Thyroid gland (tissue), 4 donors: ENCODE data around the gene KSR1. TPM values are rescaled to one million over a fixed set of nuclear protein-coding genes. Genes with fewer than 3 reads are reported as not detected.

Source experiments
- DNase-seq, 2 donors: peaks; one replicate each; pipeline ENCODE4 v3.0.0-alpha.2; 2019
- H3K27ac ChIP-seq, 3 donors: fragments of 200-600 bp; sonication (generic); 1 replicate in 2 of 3; 2 replicates in 1 of 3; pipeline ENCODE4 v1.5.1; 2016 to 2019; ENCODE audit warnings: mild to moderate bottlenecking in 1 of 3, moderate library complexity in 1 of 3
- H3K27me3 ChIP-seq: fragments of 200-600 bp; sonication (generic); one replicate; pipeline ENCODE4 v1.5.1; 2019
- H3K36me3 ChIP-seq, 2 donors: fragments of 200-600 bp; sonication (generic); one replicate each; pipeline ENCODE4 v1.5.1; 2016 to 2019
- H3K4me1 ChIP-seq, 2 donors: fragments of 200-600 bp; sonication (generic); one replicate each; pipeline ENCODE4 v1.5.1; 2017 to 2019
- H3K4me3 ChIP-seq, 3 donors: fragments of 200-600 bp; sonication (generic); replicated peaks in 1 of 3; 1 replicate in 2 of 3; 2 replicates in 1 of 3; pipeline ENCODE4 v1.5.1; 2016; ENCODE audit warnings: mild to moderate bottlenecking in 1 of 3
- H3K9me3 ChIP-seq: fragments of 200-600 bp; sonication (generic); one replicate; pipeline ENCODE4 v1.5.1; 2017
- CTCF ChIP-seq, 6 experiments: fragments of 200-600 bp in 3 of 6; fragments of 450-650 bp in 3 of 6; sonication (generic) in 3 of 6; IDR thresholded peaks; one replicate each; pipeline ENCODE4 v1.5.1; 2016 to 2019; ENCODE audit warnings: antibody characterized with exemption in 6 of 6, mild to moderate bottlenecking in 2 of 6, inconsistent platforms in 1 of 6, moderate library complexity in 1 of 6
- POLR2A ChIP-seq, 2 donors: fragments of 450-650 bp; IDR thresholded peaks; one replicate each; pipeline ENCODE4 v1.6.1; 2017; ENCODE audit warnings: antibody characterized with exemption in 2 of 2, mild to moderate bottlenecking in 2 of 2, moderate library complexity in 1 of 2
- WGBS, 2 donors: methylation state at CpG; one replicate each; pipeline ENCODE4 v1.1.5; 2017; 5-methylcytosine and 5-hydroxymethylcytosine counted together
- intact Hi-C: fragments of 100-400 bp; cut with DNase I; formaldehyde crosslinking; loops from one replicate; pipeline ENCODE4 v1.15.1; 2023
- total RNA-seq, 4 donors: library from RNA; depleted of rRNA; stranded (reverse); fragments of >200 nt; gene quantifications; one replicate each; pipeline ENCODE4 v1.2.3, GENCODE V29; 2016

KSR1 gene
- total RNA-seq, 4 donors from 2014 or later: 35.9 to 75.5 (median 67.7) TPM

GRCh38 chr17:27438348-27438998 lies 17.8 kb upstream of the KSR1 start:
- no peak for DNase-seq
- Histone ChIP-seq H3K36me3 (no peaks in the 10 kb centered on the region), H3K27me3 (no peaks in the 10 kb centered on the region), H3K4me1 (no peaks in the 10 kb centered on the region), H3K27ac (no peak overlapping the region), H3K9me3 (no peaks in the 10 kb centered on the region), H3K4me3 (no peak overlapping the region)
- intact Hi-C loops: no loop called here
- no peak for TF ChIP-seq POLR2A (IDR thresholded peaks at IDR 0.05)
- no peak for TF ChIP-seq CTCF (IDR thresholded peaks at IDR 0.05)
- WGBS, 2 donors: 87 to 92% methylated on average over 10 of the region's 10 CpGs

- WGBS, 2 donors: 67 to 77% methylated on average over 4 of the region's 4 CpGs
- H3K36me3 ChIP-seq: no peaks in the 10 kb centered on the region
- H3K9me3 ChIP-seq: no peaks in the 10 kb centered on the region
- H3K4me3 ChIP-seq: no peak overlapping the region
- no peaks in the 10 kb centered on the region for H3K4me1 ChIP-seq
- H3K27ac ChIP-seq: no peak overlapping the region
- H3K27me3 ChIP-seq: no peaks in the 10 kb centered on the region
- DNase-seq: no peak
- intact Hi-C loops: no loop called here
- TF ChIP-seq CTCF (IDR thresholded peaks at IDR 0.05): no peak
- TF ChIP-seq POLR2A (IDR thresholded peaks at IDR 0.05): no peak
Observed at GRCh38 chr17:27439342-27439741, 16.9 kb upstream of the KSR1 start.

GRCh38 chr17:27442702-27443101 lies 13.5 kb upstream of the KSR1 start:
- intact Hi-C loops: no loop called here
- H3K36me3 ChIP-seq: no peaks in the 10 kb centered on the region
- no peaks in the 10 kb centered on the region for H3K9me3 ChIP-seq
- DNase-seq: no peak
- H3K27ac ChIP-seq: no peak overlapping the region
- 30 to 70% methylated on average over 5 of the region's 5 CpGs for WGBS, 2 donors
- no peak overlapping the region for H3K4me3 ChIP-seq
- H3K4me1 ChIP-seq: no peaks in the 10 kb centered on the region
- TF ChIP-seq POLR2A (IDR thresholded peaks at IDR 0.05): no peak
- TF ChIP-seq CTCF (IDR thresholded peaks at IDR 0.05): no peak
- no peaks in the 10 kb centered on the region for H3K27me3 ChIP-seq

GRCh38 chr17:27443491-27443890 lies 12.8 kb upstream of the KSR1 start:
- Histone ChIP-seq H3K4me3 (no peak overlapping the region), H3K36me3 (no peaks in the 10 kb centered on the region), H3K27me3 (no peaks in the 10 kb centered on the region), H3K4me1 (no peaks in the 10 kb centered on the region), H3K27ac (no peak overlapping the region), H3K9me3 (no peaks in the 10 kb centered on the region)
- intact Hi-C loops: no loop called here
- DNase-seq: no peak
- no peak for TF ChIP-seq POLR2A (IDR thresholded peaks at IDR 0.05)
- no peak for TF ChIP-seq CTCF (IDR thresholded peaks at IDR 0.05)
- 79 to 86% methylated on average over 6 of the region's 6 CpGs for WGBS, 2 donors

- Histone ChIP-seq H3K36me3 (no peaks in the 10 kb centered on the region), H3K27ac (no peak overlapping the region), H3K27me3 (no peaks in the 10 kb centered on the region), H3K4me3 (no peak overlapping the region), H3K9me3 (no peaks in the 10 kb centered on the region), H3K4me1 (no peaks in the 10 kb centered on the region)
- 90 to 93% methylated on average over 8 of the region's 8 CpGs for WGBS, 2 donors
- intact Hi-C loops: loop anchor here (5.0 kb wide), 1 partner anchor 89 kb away; no protein-coding TSS in a partner anchor
- DNase-seq: no peak
- no peak for TF ChIP-seq POLR2A (IDR thresholded peaks at IDR 0.05)
- no peak for TF ChIP-seq CTCF (IDR thresholded peaks at IDR 0.05)
Observed at GRCh38 chr17:27445971-27446370, 10.3 kb upstream of the KSR1 start.
